ENCODE measurements around the gene C1orf122. TPM values are rescaled to one million over a fixed set of nuclear protein-coding genes. Genes with fewer than 3 reads are reported as not detected.
A peak's percentile ranks its signal among the peaks of the same experiment; 100 is the strongest.

The C1orf122 gene
- total and polyA plus RNA-seq, 2 experiments from 2014 or later: 32.8 to 68.3 TPM

DNA sequence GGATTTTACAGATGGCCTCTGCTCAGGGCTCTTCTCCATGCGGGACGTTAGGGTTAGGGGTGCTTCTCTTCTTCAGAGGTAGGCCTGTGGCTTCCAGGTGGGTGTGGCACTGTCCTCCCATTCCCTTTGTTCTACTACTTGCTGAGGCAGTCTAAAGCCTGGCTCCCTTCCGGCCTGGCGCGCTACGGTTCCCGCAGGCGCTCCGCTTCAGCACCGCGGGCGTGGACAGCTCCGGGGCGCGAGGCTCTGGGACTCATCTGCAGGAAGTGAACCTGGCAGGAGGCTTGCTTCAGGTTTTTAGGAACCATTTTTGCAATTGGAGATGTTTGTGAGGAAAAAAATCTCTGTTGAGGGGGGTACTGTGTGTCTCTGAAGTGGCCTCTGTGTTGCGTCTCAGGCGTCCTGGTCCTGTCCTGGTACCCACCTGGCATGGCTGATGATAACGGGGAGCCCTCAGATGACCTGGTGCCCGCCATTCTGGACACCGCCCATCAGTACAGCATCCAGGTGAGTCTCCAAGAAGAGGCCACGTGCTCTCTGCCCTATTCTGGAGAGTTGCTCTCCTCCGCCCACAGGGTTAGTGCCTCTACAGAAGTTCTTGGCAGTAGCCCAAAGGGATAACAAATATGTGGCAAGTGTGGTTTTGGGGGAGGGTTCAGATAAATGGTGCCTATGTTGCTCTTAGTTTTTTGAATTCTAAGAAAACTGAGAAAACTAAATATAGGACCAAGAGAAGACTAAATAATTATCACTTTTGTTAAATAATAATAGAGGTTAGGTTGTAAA, 12.1 kb upstream of the C1orf122 start:
- Mint-ChIP-seq H3K36me3 (ENCODE audit: low read depth) (peaks cover 16% of the 10 kb centered on the region; the same call in 2 of the 3 replicates), H3K27ac (no peak overlapping the region), H3K9me3 (no peaks in the 10 kb centered on the region), H3K4me3 (peak overlapping the region; percentile 74), H3K27me3 (ENCODE audit: insufficient read depth, low read depth, poor library complexity) (peaks cover 36% of the 10 kb centered on the region), H3K4me1 (peaks cover 12% of the 10 kb centered on the region)
- H3K27ac ChIP-seq (ENCODE audit: low read depth): no peak overlapping the region
- H3K4me2 ChIP-seq: peak overlapping the region; percentile 81
- no peaks in the 10 kb centered on the region for H3K9me2 ChIP-seq (ENCODE audit: insufficient read depth)
- peak; percentile 88 for DNase-seq (ENCODE audit: low spot score)
- peaks cover 5% of the 10 kb centered on the region; the same call in 1 of the 2 replicates for H4K20me1 ChIP-seq (replicated peaks; ENCODE audit: insufficient read depth)
- H3K79me2 ChIP-seq (replicated peaks; ENCODE audit: insufficient read depth): no peaks in the 10 kb centered on the region
- ATAC-seq: peak; percentile 77
- peaks cover 6% of the 10 kb centered on the region for H3K4me1 ChIP-seq (ENCODE audit: insufficient read depth)
- H3F3A ChIP-seq (replicated peaks; ENCODE audit: low read depth): peaks cover 11% of the 10 kb centered on the region; the same call in 1 of the 2 replicates
- no peaks in the 10 kb centered on the region for H3K36me3 ChIP-seq (ENCODE audit: insufficient read depth)
- peaks cover 50% of the 10 kb centered on the region for H3K27me3 ChIP-seq (ENCODE audit: insufficient read depth)
- no peak overlapping the region for H2AFZ ChIP-seq
- TF ChIP-seq JUNB (IDR thresholded peaks at IDR 0.05; ENCODE audit: unreplicated experiment) (no peak), STAT1 (IDR thresholded peaks at IDR 0.05; ENCODE audit: unreplicated experiment) (no peak), EZH2 (IDR thresholded peaks at IDR 0.05; ENCODE audit: low read depth, unreplicated experiment) (peak; percentile 3), CREB1 (CRISPR knock-in tag; IDR thresholded peaks at IDR 0.05; ENCODE audit: low read depth) (peak; percentile 21; the same call in 1 of the 2 replicates)
- TF ChIP-seq, protein P1, sequence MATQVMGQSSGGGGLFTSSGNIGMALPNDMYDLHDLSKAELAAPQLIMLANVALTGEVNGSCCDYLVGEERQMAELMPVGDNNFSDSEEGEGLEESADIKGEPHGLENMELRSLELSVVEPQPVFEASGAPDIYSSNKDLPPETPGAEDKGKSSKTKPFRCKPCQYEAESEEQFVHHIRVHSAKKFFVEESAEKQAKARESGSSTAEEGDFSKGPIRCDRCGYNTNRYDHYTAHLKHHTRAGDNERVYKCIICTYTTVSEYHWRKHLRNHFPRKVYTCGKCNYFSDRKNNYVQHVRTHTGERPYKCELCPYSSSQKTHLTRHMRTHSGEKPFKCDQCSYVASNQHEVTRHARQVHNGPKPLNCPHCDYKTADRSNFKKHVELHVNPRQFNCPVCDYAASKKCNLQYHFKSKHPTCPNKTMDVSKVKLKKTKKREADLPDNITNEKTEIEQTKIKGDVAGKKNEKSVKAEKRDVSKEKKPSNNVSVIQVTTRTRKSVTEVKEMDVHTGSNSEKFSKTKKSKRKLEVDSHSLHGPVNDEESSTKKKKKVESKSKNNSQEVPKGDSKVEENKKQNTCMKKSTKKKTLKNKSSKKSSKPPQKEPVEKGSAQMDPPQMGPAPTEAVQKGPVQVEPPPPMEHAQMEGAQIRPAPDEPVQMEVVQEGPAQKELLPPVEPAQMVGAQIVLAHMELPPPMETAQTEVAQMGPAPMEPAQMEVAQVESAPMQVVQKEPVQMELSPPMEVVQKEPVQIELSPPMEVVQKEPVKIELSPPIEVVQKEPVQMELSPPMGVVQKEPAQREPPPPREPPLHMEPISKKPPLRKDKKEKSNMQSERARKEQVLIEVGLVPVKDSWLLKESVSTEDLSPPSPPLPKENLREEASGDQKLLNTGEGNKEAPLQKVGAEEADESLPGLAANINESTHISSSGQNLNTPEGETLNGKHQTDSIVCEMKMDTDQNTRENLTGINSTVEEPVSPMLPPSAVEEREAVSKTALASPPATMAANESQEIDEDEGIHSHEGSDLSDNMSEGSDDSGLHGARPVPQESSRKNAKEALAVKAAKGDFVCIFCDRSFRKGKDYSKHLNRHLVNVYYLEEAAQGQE (IDR thresholded peaks at IDR 0.05; ENCODE audit: unreplicated experiment): peak; percentile 99
- TF ChIP-seq, protein P2, sequence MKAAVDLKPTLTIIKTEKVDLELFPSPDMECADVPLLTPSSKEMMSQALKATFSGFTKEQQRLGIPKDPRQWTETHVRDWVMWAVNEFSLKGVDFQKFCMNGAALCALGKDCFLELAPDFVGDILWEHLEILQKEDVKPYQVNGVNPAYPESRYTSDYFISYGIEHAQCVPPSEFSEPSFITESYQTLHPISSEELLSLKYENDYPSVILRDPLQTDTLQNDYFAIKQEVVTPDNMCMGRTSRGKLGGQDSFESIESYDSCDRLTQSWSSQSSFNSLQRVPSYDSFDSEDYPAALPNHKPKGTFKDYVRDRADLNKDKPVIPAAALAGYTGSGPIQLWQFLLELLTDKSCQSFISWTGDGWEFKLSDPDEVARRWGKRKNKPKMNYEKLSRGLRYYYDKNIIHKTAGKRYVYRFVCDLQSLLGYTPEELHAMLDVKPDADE (IDR thresholded peaks at IDR 0.05): peak; percentile 32; the same call in 1 of the 2 replicates
- H3K4me3 ChIP-seq: peak overlapping the region; percentile 67

DNA sequence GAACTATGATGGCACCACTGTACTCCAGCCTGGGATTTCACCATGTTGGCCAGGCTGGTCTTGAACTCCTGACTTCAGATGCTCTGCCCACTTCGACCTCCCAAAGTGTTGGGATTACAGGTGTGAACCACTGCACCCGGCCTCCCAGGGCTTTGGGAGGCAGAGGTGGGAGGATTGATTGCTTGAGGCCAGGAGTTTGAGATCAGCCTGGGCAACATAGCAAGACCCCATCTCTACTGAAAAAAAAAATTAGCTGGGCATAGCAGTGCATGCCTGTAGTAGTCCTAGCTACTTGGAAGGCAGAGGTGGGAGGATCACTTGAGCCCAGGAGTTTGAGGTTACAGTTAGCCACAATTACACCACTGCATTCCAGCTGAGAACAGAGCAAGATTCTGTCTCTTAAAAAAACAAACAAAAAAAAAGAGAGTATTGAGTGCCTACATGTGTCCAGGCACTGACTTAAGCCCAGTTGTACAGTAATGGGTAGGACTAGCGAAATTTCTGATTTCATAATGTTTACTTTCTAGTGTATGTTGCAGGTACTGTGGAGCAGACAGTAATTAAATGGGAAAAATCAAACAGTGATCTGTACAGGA, 9.7 kb upstream of the C1orf122 start:
- no peaks in the 10 kb centered on the region for H3K9me3 Mint-ChIP-seq
- peaks cover 9% of the 10 kb centered on the region; the same call in 1 of the 2 replicates for H4K20me1 ChIP-seq (replicated peaks; ENCODE audit: insufficient read depth)
- no peaks in the 10 kb centered on the region for H3K9me2 ChIP-seq (ENCODE audit: insufficient read depth)
- H3K4me2 ChIP-seq: no peak overlapping the region
- H3K27ac Mint-ChIP-seq: no peak overlapping the region
- H3K27me3 Mint-ChIP-seq (ENCODE audit: insufficient read depth, low read depth, poor library complexity): peaks cover 23% of the 10 kb centered on the region
- H2AFZ ChIP-seq: no peak overlapping the region
- no peak overlapping the region for H3K4me3 ChIP-seq
- peaks cover 14% of the 10 kb centered on the region; the same call in 1 of the 2 replicates for H3F3A ChIP-seq (replicated peaks; ENCODE audit: low read depth)
- peaks cover 6% of the 10 kb centered on the region for H3K4me1 ChIP-seq (ENCODE audit: insufficient read depth)
- peaks cover 27% of the 10 kb centered on the region for H3K27me3 ChIP-seq (ENCODE audit: insufficient read depth)
- H3K36me3 ChIP-seq (ENCODE audit: insufficient read depth): peaks cover 2% of the 10 kb centered on the region; the same call in 1 of the 2 replicates
- peaks cover 34% of the 10 kb centered on the region for H3K36me3 Mint-ChIP-seq (ENCODE audit: low read depth)
- H3K4me3 Mint-ChIP-seq: no peak overlapping the region
- no peaks in the 10 kb centered on the region for H3K79me2 ChIP-seq (replicated peaks; ENCODE audit: insufficient read depth)
- DNase-seq (ENCODE audit: low spot score) (no peak), ATAC-seq (no peak)
- no peak overlapping the region for H3K27ac ChIP-seq (ENCODE audit: low read depth)
- peaks cover 12% of the 10 kb centered on the region for H3K4me1 Mint-ChIP-seq
- TF ChIP-seq ZNF114 (CRISPR knock-in tag; IDR thresholded peaks at IDR 0.05) (no peak), CREB1 (CRISPR knock-in tag; IDR thresholded peaks at IDR 0.05; ENCODE audit: low read depth) (no peak), ZNF462 (CRISPR knock-in tag; IDR thresholded peaks at IDR 0.05) (no peak), EZH2 (IDR thresholded peaks at IDR 0.05; ENCODE audit: low read depth, unreplicated experiment) (no peak)
